Neural crest cell (in vitro differentiated cells): ENCODE results near the gene LAMC2. TPM values are rescaled to one million over a fixed set of nuclear protein-coding genes. Genes with fewer than 3 reads are reported as not detected.

Experiments
- DNase-seq: peaks from one replicate; pipeline ENCODE4 v3.0.0; 2021; ENCODE audit warnings: low read depth, mixed read lengths, low spot score
- H3K27ac Mint-ChIP-seq: one replicate; pipeline ENCODE4 v1.8.0; 2021; ENCODE audit warnings: mild to moderate bottlenecking, mixed read lengths; ENCODE audit not compliant: unreplicated experiment
- H3K27me3 Mint-ChIP-seq: 2 replicates; pipeline ENCODE4 v1.8.0; 2021; ENCODE audit warnings: low read depth, mild to moderate bottlenecking, mixed read lengths
- H3K36me3 Mint-ChIP-seq: 2 replicates; pipeline ENCODE4 v1.8.0; 2021; ENCODE audit warnings: low read depth, mild to moderate bottlenecking, mixed read lengths
- H3K4me1 Mint-ChIP-seq: 2 replicates; pipeline ENCODE4 v1.8.0; 2021; ENCODE audit warnings: mixed read lengths
- H3K4me3 Mint-ChIP-seq: one replicate; pipeline ENCODE4 v1.8.0; 2021; ENCODE audit warnings: mild to moderate bottlenecking, mixed read lengths
- H3K9me3 Mint-ChIP-seq: 2 replicates; pipeline ENCODE4 v1.8.0; 2021; ENCODE audit warnings: mixed read lengths
- long read RNA-seq: library from polyadenylated mRNA; unstranded; transcript quantifications from one replicate; pipeline ENCODE4 v2.0.0, GENCODE V29; 2020
- total RNA-seq: library from RNA; stranded (reverse); gene quantifications from 2 replicates; pipeline ENCODE4 v1.2.1, GENCODE V29; 2021
- TF ChIP-seq, protein P1 (sequence below): fragments of 200-600 bp; sonication (generic); conservative IDR thresholded peaks from 2 replicates; pipeline ENCODE4 v1.5.0; 2021; ENCODE audit warnings: antibody characterized with exemption, mild to moderate bottlenecking

Gene LAMC2
- total RNA-seq, result not detected in 2 replicates
- long read RNA-seq, result 0 reads

DNA sequence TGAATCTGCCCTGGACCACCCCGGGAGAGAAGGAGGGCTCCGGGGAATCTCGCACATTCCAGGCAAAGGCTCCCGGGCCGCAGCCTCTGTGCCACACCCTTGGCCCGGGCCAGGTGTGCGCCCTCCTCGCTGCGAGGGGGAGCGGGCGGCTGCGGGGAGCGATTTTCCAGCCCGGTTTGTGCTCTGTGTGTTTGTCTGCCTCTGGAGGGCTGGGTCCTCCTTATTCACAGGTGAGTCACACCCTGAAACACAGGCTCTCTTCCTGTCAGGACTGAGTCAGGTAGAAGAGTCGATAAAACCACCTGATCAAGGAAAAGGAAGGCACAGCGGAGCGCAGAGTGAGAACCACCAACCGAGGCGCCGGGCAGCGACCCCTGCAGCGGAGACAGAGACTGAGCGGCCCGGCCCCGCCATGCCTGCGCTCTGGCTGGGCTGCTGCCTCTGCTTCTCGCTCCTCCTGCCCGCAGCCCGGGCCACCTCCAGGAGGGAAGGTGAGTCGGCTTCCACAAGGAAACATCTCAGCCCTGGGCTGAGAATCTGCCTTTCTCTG lies at the start of gene LAMC2:
Gene LAMC2, plus strand, starts transcription at position 324 of the 550 bp plus-strand sequence. Its CDS starts 89 bp downstream, at position 413.
- peak; percentile 41 for DNase-seq
- no peaks in the 10 kb centered on the region for H3K36me3 Mint-ChIP-seq
- TF ChIP-seq, protein P1, sequence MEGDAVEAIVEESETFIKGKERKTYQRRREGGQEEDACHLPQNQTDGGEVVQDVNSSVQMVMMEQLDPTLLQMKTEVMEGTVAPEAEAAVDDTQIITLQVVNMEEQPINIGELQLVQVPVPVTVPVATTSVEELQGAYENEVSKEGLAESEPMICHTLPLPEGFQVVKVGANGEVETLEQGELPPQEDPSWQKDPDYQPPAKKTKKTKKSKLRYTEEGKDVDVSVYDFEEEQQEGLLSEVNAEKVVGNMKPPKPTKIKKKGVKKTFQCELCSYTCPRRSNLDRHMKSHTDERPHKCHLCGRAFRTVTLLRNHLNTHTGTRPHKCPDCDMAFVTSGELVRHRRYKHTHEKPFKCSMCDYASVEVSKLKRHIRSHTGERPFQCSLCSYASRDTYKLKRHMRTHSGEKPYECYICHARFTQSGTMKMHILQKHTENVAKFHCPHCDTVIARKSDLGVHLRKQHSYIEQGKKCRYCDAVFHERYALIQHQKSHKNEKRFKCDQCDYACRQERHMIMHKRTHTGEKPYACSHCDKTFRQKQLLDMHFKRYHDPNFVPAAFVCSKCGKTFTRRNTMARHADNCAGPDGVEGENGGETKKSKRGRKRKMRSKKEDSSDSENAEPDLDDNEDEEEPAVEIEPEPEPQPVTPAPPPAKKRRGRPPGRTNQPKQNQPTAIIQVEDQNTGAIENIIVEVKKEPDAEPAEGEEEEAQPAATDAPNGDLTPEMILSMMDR, result peak; percentile 67
- H3K27ac Mint-ChIP-seq, result no peak within 1 kb of the TSS
- peak within 1 kb of the TSS; percentile 75 for H3K4me3 Mint-ChIP-seq
- H3K9me3 Mint-ChIP-seq, result no peaks in the 10 kb centered on the region
- H3K27me3 Mint-ChIP-seq, result peaks cover 60% of the 10 kb centered on the region
- H3K4me1 Mint-ChIP-seq, result peaks cover 10% of the 10 kb centered on the region

GRCh38 chr1:183137782-183138181 lies 48.3 kb upstream of the LAMC2 start:
- H3K27ac Mint-ChIP-seq, result no peak overlapping the region
- DNase-seq, result no peak
- H3K9me3 Mint-ChIP-seq, result no peaks in the 10 kb centered on the region
- H3K27me3 Mint-ChIP-seq, result no peaks in the 10 kb centered on the region
- H3K4me3 Mint-ChIP-seq, result no peak overlapping the region
- H3K4me1 Mint-ChIP-seq, result no peaks in the 10 kb centered on the region
- H3K36me3 Mint-ChIP-seq, result peaks cover 21% of the 10 kb centered on the region
- TF ChIP-seq, protein P1, result no peak

DNA sequence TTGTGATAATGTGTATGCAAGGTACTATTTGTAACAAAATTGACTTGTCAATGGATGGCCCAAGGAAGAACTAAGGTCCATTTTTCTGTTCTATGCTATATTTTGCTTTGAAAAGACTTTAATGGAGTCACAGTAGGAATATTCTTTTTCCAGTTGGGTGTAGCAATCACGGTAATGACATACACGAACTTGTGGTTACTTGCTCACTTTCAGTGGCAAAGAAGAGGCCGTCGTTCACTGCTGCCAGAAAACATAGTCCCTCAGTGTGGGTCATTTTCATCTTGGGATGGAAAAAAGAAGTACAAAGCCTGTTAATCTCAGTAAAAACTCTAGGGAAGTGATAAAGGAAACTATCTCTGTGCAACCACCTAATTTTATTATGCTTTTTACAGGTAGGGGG lies 47.8 kb upstream of the LAMC2 start:
- Mint-ChIP-seq H3K27ac (no peak overlapping the region), H3K27me3 (no peaks in the 10 kb centered on the region), H3K9me3 (no peaks in the 10 kb centered on the region), H3K36me3 (peaks cover 23% of the 10 kb centered on the region), H3K4me3 (no peak overlapping the region), H3K4me1 (no peaks in the 10 kb centered on the region)
- no peak for DNase-seq
- TF ChIP-seq, protein P1, result no peak

- no peaks in the 10 kb centered on the region for H3K4me1 Mint-ChIP-seq
- no peak overlapping the region for H3K27ac Mint-ChIP-seq
- no peaks in the 10 kb centered on the region for H3K9me3 Mint-ChIP-seq
- no peaks in the 10 kb centered on the region for H3K27me3 Mint-ChIP-seq
- TF ChIP-seq, protein P1, result no peak
- H3K36me3 Mint-ChIP-seq, result peaks cover 28% of the 10 kb centered on the region
- no peak for DNase-seq
- H3K4me3 Mint-ChIP-seq, result no peak overlapping the region
Observed at GRCh38 chr1:183139281-183139942, 46.7 kb upstream of the LAMC2 start.

GRCh38 chr1:183140633-183141032 lies 45.4 kb upstream of the LAMC2 start:
- TF ChIP-seq, protein P1, result no peak
- Mint-ChIP-seq H3K4me3 (no peak overlapping the region), H3K9me3 (no peaks in the 10 kb centered on the region), H3K4me1 (no peaks in the 10 kb centered on the region), H3K27ac (no peak overlapping the region), H3K36me3 (peaks cover 27% of the 10 kb centered on the region), H3K27me3 (no peaks in the 10 kb centered on the region)
- no peak for DNase-seq
